ENCODE data around the gene SRRT.

- TF ChIP-seq SUZ12 (IDR thresholded peaks at IDR 0.05; ENCODE audit: extremely low read depth, insufficient read depth, insufficient read length) (no peak), ZNF274 (IDR thresholded peaks at IDR 0.05; ENCODE audit: low read depth, low read length) (no peak)
These were observed 18.0 kb upstream of the SRRT start for GRCh38 chr7:100856871-100857282.

Data from NT2/D1 (cell line).